Activated T-cell treated with anti-CD3 and anti-CD28 coated beads for 48 hours (primary cell): ENCODE measurements around the gene CCDC148.

Experiments used
- DNase-seq: peaks from one replicate; pipeline ENCODE4 v3.0.0-alpha.2; 2020; ENCODE audit warnings: low read depth

Gene CCDC148

GRCh38 chr2:158212301-158212700, 244.3 kb downstream of the CCDC148 start:
- no peak for DNase-seq

- no peak for DNase-seq
Observed at GRCh38 chr2:158211502-158211901, 245.1 kb downstream of the CCDC148 start.

GRCh38 chr2:158207354-158207753, 249.2 kb downstream of the CCDC148 start:
- no peak for DNase-seq

- no peak for DNase-seq
Observed at GRCh38 chr2:158205215-158205614, 251.3 kb downstream of the CCDC148 start.

- DNase-seq, result no peak
Observed at GRCh38 chr2:158204741-158205165, 251.8 kb downstream of the CCDC148 start.

- no peak for DNase-seq
Observed at GRCh38 chr2:158202161-158202815, 254.3 kb downstream of the CCDC148 start.

- DNase-seq, result no peak
Observed at GRCh38 chr2:158199928-158200650, 256.5 kb downstream of the CCDC148 start.

GRCh38 chr2:158197940-158198339, 258.6 kb downstream of the CCDC148 start:
- no peak for DNase-seq

GRCh38 chr2:158194229-158194628, 262.3 kb downstream of the CCDC148 start:
- no peak for DNase-seq

- no peak for DNase-seq
Observed at GRCh38 chr2:158192515-158193443, 263.8 kb downstream of the CCDC148 start.

- peak; percentile 1 for DNase-seq
Observed at GRCh38 chr2:158191076-158191895, 265.3 kb downstream of the CCDC148 start.

GRCh38 chr2:158189526-158189925, 267.0 kb downstream of the CCDC148 start:
- DNase-seq, result no peak

- no peak for DNase-seq
Observed at GRCh38 chr2:158187908-158188307, 268.6 kb downstream of the CCDC148 start.

- DNase-seq, result no peak
Observed at GRCh38 chr2:158184556-158185343, 271.8 kb downstream of the CCDC148 start.

- no peak for DNase-seq
Observed at GRCh38 chr2:158184001-158184400, 272.6 kb downstream of the CCDC148 start.

GRCh38 chr2:158182676-158183295, 273.8 kb downstream of the CCDC148 start:
- no peak for DNase-seq

- DNase-seq, result no peak
Observed at GRCh38 chr2:158181171-158181570, 275.4 kb downstream of the CCDC148 start.

- no peak for DNase-seq
Observed at GRCh38 chr2:158179660-158180059, 276.9 kb downstream of the CCDC148 start.

- DNase-seq, result no peak
Observed at GRCh38 chr2:158178646-158179045, 277.9 kb downstream of the CCDC148 start.

- DNase-seq, result no peak
Observed at GRCh38 chr2:158174956-158175355, 281.6 kb downstream of the CCDC148 start.
